ENCODE results near the gene PDZD4. TPM values are rescaled to one million over a fixed set of nuclear protein-coding genes. Genes with fewer than 3 reads are reported as not detected.

The PDZD4 gene
- total RNA-seq, 8 experiments from 2014 or later: 0.09 to 103 (median 57.4) TPM

DNA sequence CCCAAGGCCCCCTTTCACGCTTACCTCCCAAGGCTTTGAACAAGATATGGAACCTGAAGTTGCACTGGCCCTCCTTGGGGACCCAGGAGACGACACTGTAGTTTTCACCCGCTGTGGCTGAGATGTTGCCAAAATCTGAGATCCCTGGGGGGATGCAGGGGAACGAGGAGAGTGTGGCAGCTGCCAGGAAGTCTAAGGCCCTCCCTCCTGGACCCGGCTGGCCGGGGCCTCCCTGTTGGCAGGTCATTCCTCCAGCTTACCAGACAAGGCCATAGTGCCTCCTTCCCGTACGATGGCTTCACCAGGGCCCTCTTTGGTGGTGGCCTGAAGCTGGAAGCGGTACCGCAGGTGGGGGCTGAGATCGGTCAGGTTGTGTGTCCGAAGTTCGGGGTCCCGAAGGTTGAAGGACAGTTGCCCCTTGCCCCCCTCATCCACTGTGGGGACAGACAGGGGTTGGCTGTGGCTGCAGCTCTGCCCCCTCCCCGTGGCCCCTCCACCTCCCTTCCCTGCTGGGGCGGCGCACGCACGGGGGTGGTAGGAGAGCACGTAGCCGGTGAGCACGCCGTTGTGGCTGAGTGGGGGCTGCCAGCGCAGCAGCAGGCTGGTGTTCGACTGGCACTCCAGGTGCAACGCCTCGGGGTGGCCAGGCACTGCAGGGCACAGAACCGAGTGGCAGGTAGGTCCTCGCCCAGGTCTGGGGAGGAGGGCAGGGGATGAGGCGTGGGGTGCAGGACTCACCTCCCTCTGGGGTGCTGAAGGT lies 34.4 kb upstream of the PDZD4 start:
- H3K4me1 ChIP-seq (replicated peaks in 1 of 2): no peaks in the 10 kb centered on the region
- no peak overlapping the region for H3K4me3 ChIP-seq
- in situ Hi-C loops (cut with MboI; ENCODE audit: low pct_unique_long_range_greater_than_20kb in 2 of 9, low sequenced_read_pairs in 9 of 9, unreplicated experiment in 9 of 9): no loop called here
- no peak for ATAC-seq (replicated peaks in 6 of 8)
- WGBS, 10 experiments: 77% methylated on average over 5 of the region's 30 CpGs; no CpG with 5 or more reads in 9 of the 10 experiments
- no peak overlapping the region for H3K27ac ChIP-seq

- no peaks in the 10 kb centered on the region for H3K4me1 ChIP-seq (replicated peaks in 1 of 2)
- in situ Hi-C loops (cut with MboI; ENCODE audit: low pct_unique_long_range_greater_than_20kb in 2 of 9, low sequenced_read_pairs in 9 of 9, unreplicated experiment in 9 of 9): no loop called here
- no peak overlapping the region for H3K27ac ChIP-seq
- no peak overlapping the region for H3K4me3 ChIP-seq
- 53% methylated on average over 5 of the region's 10 CpGs; no CpG with 5 or more reads in 9 of the 10 experiments for WGBS, 10 experiments
- ATAC-seq (replicated peaks in 6 of 8): no peak
Observed at GRCh38 chrX:153864101-153864500, 33.8 kb upstream of the PDZD4 start.

DNA sequence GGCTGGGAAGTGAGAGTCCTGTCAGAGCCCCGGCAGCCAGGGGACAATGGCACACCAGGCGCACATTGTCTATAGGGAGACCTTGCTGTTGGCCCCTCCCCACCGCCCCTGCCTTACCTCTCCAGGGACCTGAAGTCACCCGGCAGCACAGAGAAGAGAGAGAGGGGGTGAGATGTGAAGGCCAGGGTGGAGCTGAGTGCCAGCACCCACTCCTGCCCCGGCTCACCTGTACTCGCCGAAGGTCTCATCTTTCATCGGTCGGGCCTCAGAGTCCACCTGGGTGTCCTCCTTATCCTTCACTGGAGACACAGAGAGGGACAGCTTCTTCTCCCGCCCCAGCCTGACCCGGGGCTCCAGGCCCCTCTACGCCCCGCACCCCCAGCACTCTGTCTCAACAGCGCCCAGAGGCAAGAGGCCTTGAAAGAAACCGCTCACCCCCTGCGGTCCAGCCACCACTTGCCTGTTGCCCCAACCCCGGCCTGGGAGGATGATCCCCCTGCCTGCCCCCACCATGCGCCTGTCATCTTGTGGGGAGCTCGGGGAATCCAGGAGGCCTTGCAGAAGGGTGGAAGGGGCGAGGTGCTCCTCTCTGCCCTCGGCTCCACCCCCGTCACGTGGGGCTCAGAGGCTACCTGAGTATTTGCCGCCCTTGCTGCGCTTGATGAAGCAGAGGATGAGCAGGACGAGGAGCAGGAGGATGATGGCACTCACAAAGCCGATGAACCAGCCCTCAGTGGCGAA lies 33.1 kb upstream of the PDZD4 start:
- in situ Hi-C loops (cut with MboI; ENCODE audit: low pct_unique_long_range_greater_than_20kb in 2 of 9, low sequenced_read_pairs in 9 of 9, unreplicated experiment in 9 of 9): no loop called here
- H3K27ac ChIP-seq: no peak overlapping the region
- no peak overlapping the region for H3K4me3 ChIP-seq
- no peaks in the 10 kb centered on the region for H3K4me1 ChIP-seq (replicated peaks in 1 of 2)
- peak in 1 of 8 experiments; percentile 7 for ATAC-seq (replicated peaks in 6 of 8)
- no CpG with 5 or more reads among the region's 28 CpGs for WGBS, 10 experiments

DNA sequence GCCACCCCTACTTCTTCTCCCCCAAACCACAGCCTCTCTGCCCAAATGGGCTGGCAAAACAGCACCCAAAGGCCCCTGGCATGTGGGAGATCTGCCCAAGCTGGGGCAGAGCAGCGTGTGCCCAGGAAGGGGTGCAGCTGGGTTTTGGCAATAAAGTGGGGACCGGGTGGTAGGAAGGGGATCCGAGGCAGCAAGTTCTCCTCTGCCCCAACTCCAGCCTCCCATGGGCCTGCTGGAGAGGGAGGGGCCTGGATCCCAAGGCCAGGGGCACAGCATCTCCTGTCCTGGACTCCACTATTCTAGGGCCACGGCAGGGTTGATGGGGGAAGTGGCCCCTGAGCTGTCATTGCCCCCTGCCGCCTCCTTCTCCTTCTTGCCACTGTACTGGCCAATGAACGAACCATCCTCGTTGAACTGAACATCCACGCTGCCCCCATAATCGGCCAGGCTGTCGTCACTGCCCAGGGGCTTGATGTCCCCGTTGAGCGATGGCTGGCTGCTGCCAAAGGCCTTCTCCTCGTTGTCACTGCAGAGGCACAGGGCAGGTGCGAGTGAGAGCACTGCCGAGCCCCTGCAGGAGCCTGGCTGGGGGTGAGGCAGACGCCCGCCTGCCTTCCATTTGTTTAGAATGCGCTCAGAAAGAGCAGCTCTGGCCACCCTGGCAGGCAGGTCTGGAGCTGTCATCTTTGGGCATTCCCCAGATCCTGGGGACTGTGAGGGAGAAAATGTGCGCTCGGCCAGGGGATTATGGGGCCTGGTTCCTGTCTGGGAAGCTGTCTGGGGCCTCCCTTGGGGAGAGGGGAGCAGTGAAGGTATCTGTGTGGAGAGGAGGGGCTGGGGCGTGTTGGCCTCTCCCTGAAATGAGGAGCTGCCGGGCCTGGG lies 32.3 kb upstream of the PDZD4 start:
- WGBS, 10 experiments: 52% methylated on average over 7 of the region's 22 CpGs; no CpG with 5 or more reads in 9 of the 10 experiments
- ATAC-seq (replicated peaks in 6 of 8): peak in 4 of 8 experiments; percentile 14 to 54 (median 34)
- Histone ChIP-seq H3K4me1 (replicated peaks in 1 of 2) (no peaks in the 10 kb centered on the region), H3K27ac (no peak overlapping the region), H3K4me3 (no peak overlapping the region)
- in situ Hi-C loops (cut with MboI; ENCODE audit: low pct_unique_long_range_greater_than_20kb in 2 of 9, low sequenced_read_pairs in 9 of 9, unreplicated experiment in 9 of 9): no loop called here

- Histone ChIP-seq H3K4me3 (no peak overlapping the region), H3K4me1 (replicated peaks in 1 of 2) (no peaks in the 10 kb centered on the region), H3K27ac (no peak overlapping the region)
- 60% methylated on average over 1 of the region's 21 CpGs; no CpG with 5 or more reads in 9 of the 10 experiments for WGBS, 10 experiments
- in situ Hi-C loops (cut with MboI; ENCODE audit: low pct_unique_long_range_greater_than_20kb in 2 of 9, low sequenced_read_pairs in 9 of 9, unreplicated experiment in 9 of 9): no loop called here
- ATAC-seq (replicated peaks in 6 of 8): peak in 1 of 8 experiments; percentile 29
Observed at GRCh38 chrX:153861733-153862310, 31.5 kb upstream of the PDZD4 start.

DNA sequence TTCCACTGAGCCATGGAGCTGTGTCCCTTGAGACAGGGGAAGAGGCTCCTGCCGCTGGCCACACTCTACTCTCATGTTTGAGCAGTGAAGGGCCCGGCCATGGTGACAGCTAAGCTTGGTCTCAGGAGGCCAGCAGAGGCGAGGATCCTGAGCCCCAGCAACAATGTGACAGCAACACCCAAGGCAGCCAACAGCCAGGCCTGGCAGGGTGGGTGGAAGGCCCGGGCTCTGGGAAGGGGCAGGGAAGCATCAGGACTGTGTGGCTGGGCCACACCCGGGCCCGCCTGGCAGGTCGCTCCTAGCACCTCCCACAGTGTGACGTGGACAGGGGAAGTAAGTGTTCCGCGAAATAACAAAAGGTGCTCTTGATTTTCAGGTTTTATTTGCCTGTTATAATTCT lies 30.8 kb upstream of the PDZD4 start:
- Histone ChIP-seq H3K27ac (no peak overlapping the region), H3K4me1 (replicated peaks in 1 of 2) (no peaks in the 10 kb centered on the region), H3K4me3 (no peak overlapping the region)
- ATAC-seq (replicated peaks in 6 of 8): peak in 1 of 8 experiments; percentile 24
- in situ Hi-C loops (cut with MboI; ENCODE audit: low pct_unique_long_range_greater_than_20kb in 2 of 9, low sequenced_read_pairs in 9 of 9, unreplicated experiment in 9 of 9): no loop called here
- 45 to 100% methylated on average over 2 to 8 of the region's 10 CpGs; no CpG with 5 or more reads in 8 of the 10 experiments for WGBS, 10 experiments

DNA sequence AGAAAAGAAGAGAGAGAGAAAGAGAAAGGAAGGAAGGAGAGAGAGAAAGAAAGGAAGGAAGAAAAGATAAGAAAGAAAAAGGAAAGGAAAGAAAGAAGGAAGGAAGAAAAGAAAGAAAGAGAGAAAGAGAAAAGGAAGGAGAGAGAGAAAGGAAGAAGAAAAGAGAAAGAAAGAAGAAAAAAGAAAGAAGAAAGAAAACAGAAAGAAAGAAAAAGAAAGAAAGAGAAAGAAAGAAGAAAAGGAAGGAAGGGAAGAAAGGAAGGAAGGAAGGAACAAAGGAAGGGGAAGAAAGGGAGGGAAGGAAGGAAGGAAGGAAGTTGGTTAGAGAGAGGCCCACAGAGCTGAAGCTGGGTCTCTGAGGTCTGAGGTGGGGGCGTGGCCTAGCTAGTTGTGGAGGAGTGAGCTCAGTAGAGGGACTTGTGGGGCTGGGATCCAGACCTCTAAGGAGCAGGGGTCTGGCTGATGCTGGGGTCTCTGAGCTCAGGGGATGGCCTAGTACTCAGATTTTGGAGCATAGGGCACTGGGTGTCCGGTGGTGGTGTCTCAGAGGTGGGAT lies 27.1 kb upstream of the PDZD4 start:
- in situ Hi-C loops (cut with MboI; ENCODE audit: low pct_unique_long_range_greater_than_20kb in 2 of 9, low sequenced_read_pairs in 9 of 9, unreplicated experiment in 9 of 9): no loop called here
- no peak overlapping the region for H3K27ac ChIP-seq
- no peak for ATAC-seq (replicated peaks in 6 of 8)
- WGBS, 10 experiments: 0 to 41% (median 11%) methylated on average over 1 to 2 of the region's 2 CpGs; no CpG with 5 or more reads in 5 of the 10 experiments
- peaks cover 0 to 3% of the 10 kb centered on the region in 2 donors for H3K4me1 ChIP-seq (replicated peaks in 1 of 2)
- H3K4me3 ChIP-seq: no peak overlapping the region

DNA sequence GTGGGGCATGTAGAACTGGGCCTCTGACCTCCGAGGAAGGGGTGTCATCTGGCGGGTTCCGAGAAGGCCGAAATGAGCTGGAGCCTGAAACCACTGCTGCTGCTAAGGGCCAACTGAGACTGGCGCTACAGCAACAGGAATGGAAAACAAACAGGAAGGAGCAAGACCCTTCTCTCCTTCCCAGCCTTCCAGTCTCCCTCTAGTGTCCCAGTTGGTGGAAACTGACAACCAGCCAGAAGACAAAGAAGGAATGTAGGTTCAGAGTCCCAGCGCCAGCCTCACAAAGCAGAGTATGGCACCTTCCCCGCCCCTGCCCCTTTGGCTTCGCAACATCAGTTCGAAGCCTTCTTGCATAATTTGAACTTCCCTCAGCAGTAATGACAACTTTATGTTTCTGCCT lies 24.4 kb upstream of the PDZD4 start:
- in situ Hi-C loops (cut with MboI; ENCODE audit: low pct_unique_long_range_greater_than_20kb in 2 of 9, low sequenced_read_pairs in 9 of 9, unreplicated experiment in 9 of 9): no loop called here
- Histone ChIP-seq H3K4me1 (replicated peaks in 1 of 2) (peaks cover 0 to 3% of the 10 kb centered on the region in 2 donors), H3K27ac (no peak overlapping the region), H3K4me3 (no peak overlapping the region)
- no peak for ATAC-seq (replicated peaks in 6 of 8)
- WGBS, 10 experiments: 0 to 94% (median 66%) methylated on average over 2 to 3 of the region's 9 CpGs; no CpG with 5 or more reads in 6 of the 10 experiments

- Histone ChIP-seq H3K27ac (no peak overlapping the region), H3K4me3 (no peak overlapping the region), H3K4me1 (replicated peaks in 1 of 2) (peaks cover 3% of the 10 kb centered on the region in 2 donors)
- no peak for ATAC-seq (replicated peaks in 6 of 8)
- in situ Hi-C loops (cut with MboI; ENCODE audit: low pct_unique_long_range_greater_than_20kb in 2 of 9, low sequenced_read_pairs in 9 of 9, unreplicated experiment in 9 of 9): no loop called here
- WGBS, 10 experiments: 20 to 60% methylated on average over 2 to 3 of the region's 3 CpGs; no CpG with 5 or more reads in 8 of the 10 experiments
Observed at GRCh38 chrX:153853902-153854267, 23.5 kb upstream of the PDZD4 start.

DNA sequence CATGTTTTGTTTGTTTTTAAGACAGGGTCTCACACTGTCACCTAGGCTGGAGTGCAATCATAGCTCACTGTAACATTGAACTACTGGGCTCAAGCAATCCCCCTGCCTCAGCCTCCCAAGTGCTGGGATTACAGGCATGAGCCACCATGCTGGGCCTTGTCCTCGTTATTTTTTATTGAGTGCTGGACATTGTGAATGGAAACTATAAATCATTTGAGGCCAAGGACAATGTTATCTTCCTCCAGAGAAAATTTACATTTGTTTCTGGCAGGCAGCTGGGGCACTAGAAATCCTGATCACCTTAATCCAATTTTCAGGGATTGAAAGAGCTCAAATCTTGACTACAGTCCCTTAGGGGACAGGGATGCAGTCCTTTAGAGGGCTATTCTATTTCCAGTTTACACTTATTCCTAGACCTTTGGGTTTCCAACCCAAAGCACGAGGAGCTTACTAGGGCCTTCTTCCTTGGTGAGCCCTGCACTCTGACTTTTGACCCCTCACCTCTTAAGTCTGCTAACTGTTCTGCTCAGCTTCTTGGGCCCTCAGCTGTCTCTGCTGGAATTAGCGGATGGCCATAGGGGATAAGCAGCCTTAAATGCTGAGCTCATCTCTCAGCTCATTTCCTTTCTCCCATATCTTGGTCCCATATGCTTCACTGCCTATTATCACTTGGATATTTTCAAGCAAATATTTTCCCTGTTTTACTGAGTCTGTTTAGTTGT lies 23.0 kb upstream of the PDZD4 start:
- no peak overlapping the region for H3K27ac ChIP-seq
- ATAC-seq (replicated peaks in 6 of 8): no peak
- WGBS, 10 experiments: 0 to 34% (median 17%) methylated on average over 1 to 3 of the region's 3 CpGs; no CpG with 5 or more reads in 7 of the 10 experiments
- peaks cover 3% of the 10 kb centered on the region in 2 donors for H3K4me1 ChIP-seq (replicated peaks in 1 of 2)
- in situ Hi-C loops (cut with MboI; ENCODE audit: low pct_unique_long_range_greater_than_20kb in 2 of 9, low sequenced_read_pairs in 9 of 9, unreplicated experiment in 9 of 9): no loop called here
- H3K4me3 ChIP-seq: no peak overlapping the region

- in situ Hi-C loops (cut with MboI; ENCODE audit: low pct_unique_long_range_greater_than_20kb in 2 of 9, low sequenced_read_pairs in 9 of 9, unreplicated experiment in 9 of 9): no loop called here
- Histone ChIP-seq H3K27ac (no peak overlapping the region), H3K4me3 (no peak overlapping the region), H3K4me1 (replicated peaks in 1 of 2) (peaks cover 3% of the 10 kb centered on the region in 2 donors)
- ATAC-seq (replicated peaks in 6 of 8): no peak
- 20 to 96% (median 66%) methylated on average over 1 to 2 of the region's 3 CpGs; no CpG with 5 or more reads in 5 of the 10 experiments for WGBS, 10 experiments
Observed at GRCh38 chrX:153851981-153852380, 21.6 kb upstream of the PDZD4 start.

DNA sequence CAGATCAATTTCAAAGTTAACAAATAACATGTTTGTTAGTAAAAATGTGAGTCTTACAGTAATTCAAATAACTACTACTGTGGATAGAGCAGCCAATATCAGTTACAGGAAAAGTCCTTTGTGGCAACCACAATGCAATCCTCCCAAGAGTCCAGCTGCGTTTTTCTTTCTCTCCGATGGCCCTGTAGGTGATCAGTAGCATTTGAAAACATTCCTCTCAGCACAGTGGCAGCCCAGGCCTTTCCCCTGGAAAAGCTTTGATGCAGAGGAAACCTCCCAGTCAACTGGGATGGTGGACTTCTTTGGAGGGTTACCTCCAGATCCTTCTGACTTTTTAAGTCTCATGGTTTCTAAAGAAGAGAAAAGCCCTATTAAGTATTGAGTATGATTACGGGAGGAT lies 18.0 kb upstream of the PDZD4 start:
- no peak for ATAC-seq (replicated peaks in 6 of 8)
- in situ Hi-C loops (cut with MboI; ENCODE audit: low pct_unique_long_range_greater_than_20kb in 2 of 9, low sequenced_read_pairs in 9 of 9, unreplicated experiment in 9 of 9): no loop called here
- WGBS, 10 experiments: 33 to 80% (median 37%) methylated on average over 1 to 3 of the region's 3 CpGs; no CpG with 5 or more reads in 6 of the 10 experiments
- H3K4me3 ChIP-seq: no peak overlapping the region
- H3K4me1 ChIP-seq (replicated peaks in 1 of 2): peaks cover 0 to 8% of the 10 kb centered on the region in 2 donors
- no peak overlapping the region for H3K27ac ChIP-seq

All from motor neuron (in vitro differentiated cells).